Prostate gland (tissue), 2 donors: ENCODE data around the gene CADM3. TPM values are rescaled to one million over a fixed set of nuclear protein-coding genes. Genes with fewer than 3 reads are reported as not detected.

ENCODE experiments used
- DNase-seq: peaks from one replicate; pipeline ENCODE4 v3.0.0-alpha.2; 2019; ENCODE audit warnings: low spot score
- H3K27ac ChIP-seq, 2 donors: fragments of 200-600 bp; sonication (generic); 2 replicates each; pipeline ENCODE4 v1.5.1; 2017 to 2019
- H3K27me3 ChIP-seq: fragments of 200-600 bp; sonication (generic); replicated peaks from 2 replicates; pipeline ENCODE4 v1.5.1; 2019; ENCODE audit not compliant: insufficient read depth
- H3K36me3 ChIP-seq, 2 donors: fragments of 200-600 bp; sonication (generic); 1 replicate in 1 of 2; 2 replicates in 1 of 2; pipeline versions ENCODE4 v1.5.1 to v1.8.1; 2017 to 2019
- H3K4me1 ChIP-seq: fragments of 200-600 bp; sonication (generic); replicated peaks from 2 replicates; pipeline ENCODE4 v1.5.1; 2019
- H3K4me3 ChIP-seq, 2 donors: fragments of 200-600 bp; sonication (generic); 2 replicates each; pipeline ENCODE4 v1.5.1; 2017 to 2019
- H3K9me3 ChIP-seq: fragments of 200-600 bp; sonication (generic); 2 replicates; pipeline ENCODE4 v1.5.1; 2017
- POLR2A ChIP-seq: fragments of 450-650 bp; IDR thresholded peaks from one replicate; pipeline ENCODE4 v1.6.1; 2016; ENCODE audit warnings: antibody characterized with exemption, mild to moderate bottlenecking
- POLR2AphosphoS5 ChIP-seq: sonication (generic); formaldehyde crosslinking; IDR thresholded peaks from one replicate; pipeline ENCODE4 v1.6.1; 2017; ENCODE audit warnings: antibody characterized with exemption
- WGBS: methylation state at CpG from one replicate; pipeline ENCODE4 v1.1.5; 2018; 5-methylcytosine and 5-hydroxymethylcytosine counted together
- intact Hi-C: fragments of 100-400 bp; cut with DNase I; formaldehyde crosslinking; loops from one replicate; pipeline ENCODE4 v1.14.2; 2022
- total RNA-seq, 2 donors: library from RNA; depleted of rRNA; stranded (reverse); fragments of >200 nt; gene quantifications; one replicate each; pipeline ENCODE4 v1.1.0, GENCODE V29; 2016
- TF ChIP-seq, protein P1 (sequence below), 4 experiments: fragments of 200-600 bp in 2 of 4; fragments of 450-650 bp in 2 of 4; sonication (generic) in 2 of 4; IDR thresholded peaks; 1 replicate in 3 of 4; 2 replicates in 1 of 4; pipeline ENCODE4 v1.5.1; 2016 to 2019; ENCODE audit warnings: antibody characterized with exemption in 4 of 4, mild to moderate bottlenecking in 2 of 4, moderate library complexity in 2 of 4

Gene CADM3
- total RNA-seq, 2 donors from 2014 or later, result 0.23 to 4.7 TPM

DNA sequence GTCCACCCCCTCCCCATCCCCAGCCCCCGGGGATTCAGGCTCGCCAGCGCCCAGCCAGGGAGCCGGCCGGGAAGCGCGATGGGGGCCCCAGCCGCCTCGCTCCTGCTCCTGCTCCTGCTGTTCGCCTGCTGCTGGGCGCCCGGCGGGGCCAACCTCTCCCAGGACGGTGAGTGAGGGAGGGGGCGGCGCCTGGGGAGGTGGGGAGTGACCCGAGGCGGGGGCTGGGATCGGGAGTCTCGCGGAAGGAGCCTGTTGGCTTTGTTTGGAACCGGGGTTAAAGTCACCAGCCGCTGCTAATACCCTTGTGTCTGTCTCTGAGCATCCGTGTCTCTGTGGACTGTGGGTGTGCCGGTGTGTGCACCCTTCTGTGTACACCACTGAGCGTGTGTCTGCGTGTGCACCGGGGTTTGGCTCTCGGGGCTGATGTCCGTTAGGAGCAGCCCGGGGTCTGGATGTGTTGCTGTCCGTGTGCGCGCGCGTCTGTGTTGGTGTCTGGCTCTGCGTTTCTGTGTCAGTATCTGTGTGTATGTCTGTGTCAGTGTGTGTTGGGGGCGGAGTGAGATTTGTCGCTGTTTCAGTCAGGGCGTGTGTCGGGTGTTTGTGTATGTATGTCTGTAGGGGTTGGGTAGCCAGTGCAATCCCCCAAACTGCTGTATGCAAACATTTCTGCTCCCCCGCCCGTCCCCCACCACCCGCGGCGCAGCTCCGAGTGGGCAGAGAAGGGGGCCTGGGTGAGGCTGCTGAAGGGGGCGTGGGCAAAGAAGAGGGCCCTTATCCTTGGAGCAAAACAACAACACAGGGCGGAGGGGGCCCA lies 480 bp downstream of the CADM3 start:
- Histone ChIP-seq H3K4me3 (peak overlapping the region in 1 of 2 donors; percentile 5), H3K27ac (no peak overlapping the region), H3K4me1 (no peaks in the 10 kb centered on the region), H3K9me3 (no peaks in the 10 kb centered on the region), H3K27me3 (peaks cover 14% of the 10 kb centered on the region), H3K36me3 (no peaks in the 10 kb centered on the region)
- 2% methylated on average over 49 of the region's 49 CpGs for WGBS
- TF ChIP-seq POLR2A, result no peak
- no peak for TF ChIP-seq POLR2AphosphoS5
- intact Hi-C loops, result no loop called here
- DNase-seq, result no peak

DNA sequence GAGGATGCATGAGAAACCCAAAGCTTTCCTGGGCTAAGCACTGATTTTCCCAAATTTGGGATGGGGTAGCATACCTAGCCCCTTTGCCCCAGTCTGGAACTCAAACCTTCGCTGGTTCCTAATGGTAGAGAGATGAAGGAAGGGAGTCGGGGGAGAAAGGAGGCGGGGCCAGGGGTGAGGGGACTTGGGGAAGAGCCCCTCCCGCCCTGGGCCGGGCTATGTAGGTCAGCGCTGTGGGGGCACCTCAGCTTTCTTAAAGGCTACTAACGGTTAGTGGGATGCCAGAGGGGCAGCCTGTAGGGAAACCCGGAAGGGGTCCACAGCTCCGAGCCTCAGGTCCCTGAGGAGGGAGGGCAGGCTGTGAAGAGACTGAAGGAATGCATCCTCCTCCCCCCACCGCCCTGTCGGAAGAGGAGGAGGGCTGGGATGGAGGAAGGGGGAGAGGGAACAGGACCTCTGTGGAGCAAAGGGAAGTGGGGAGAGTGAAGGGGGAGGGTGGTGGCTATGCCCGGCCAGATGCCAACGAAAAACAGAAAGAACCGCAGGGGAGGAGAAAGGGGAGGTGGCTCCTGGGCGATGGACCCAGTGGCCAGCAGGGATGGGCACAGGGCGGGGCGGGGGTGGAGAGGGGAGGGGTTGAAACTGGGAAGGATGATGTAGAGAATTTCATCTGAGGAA lies 1.3 kb downstream of the CADM3 start:
- Histone ChIP-seq H3K27me3 (peaks cover 14% of the 10 kb centered on the region), H3K9me3 (no peaks in the 10 kb centered on the region), H3K27ac (no peak overlapping the region), H3K4me3 (no peak overlapping the region), H3K4me1 (no peaks in the 10 kb centered on the region), H3K36me3 (no peaks in the 10 kb centered on the region)
- TF ChIP-seq, protein P1, sequence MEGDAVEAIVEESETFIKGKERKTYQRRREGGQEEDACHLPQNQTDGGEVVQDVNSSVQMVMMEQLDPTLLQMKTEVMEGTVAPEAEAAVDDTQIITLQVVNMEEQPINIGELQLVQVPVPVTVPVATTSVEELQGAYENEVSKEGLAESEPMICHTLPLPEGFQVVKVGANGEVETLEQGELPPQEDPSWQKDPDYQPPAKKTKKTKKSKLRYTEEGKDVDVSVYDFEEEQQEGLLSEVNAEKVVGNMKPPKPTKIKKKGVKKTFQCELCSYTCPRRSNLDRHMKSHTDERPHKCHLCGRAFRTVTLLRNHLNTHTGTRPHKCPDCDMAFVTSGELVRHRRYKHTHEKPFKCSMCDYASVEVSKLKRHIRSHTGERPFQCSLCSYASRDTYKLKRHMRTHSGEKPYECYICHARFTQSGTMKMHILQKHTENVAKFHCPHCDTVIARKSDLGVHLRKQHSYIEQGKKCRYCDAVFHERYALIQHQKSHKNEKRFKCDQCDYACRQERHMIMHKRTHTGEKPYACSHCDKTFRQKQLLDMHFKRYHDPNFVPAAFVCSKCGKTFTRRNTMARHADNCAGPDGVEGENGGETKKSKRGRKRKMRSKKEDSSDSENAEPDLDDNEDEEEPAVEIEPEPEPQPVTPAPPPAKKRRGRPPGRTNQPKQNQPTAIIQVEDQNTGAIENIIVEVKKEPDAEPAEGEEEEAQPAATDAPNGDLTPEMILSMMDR (IDR thresholded peaks at IDR 0.05), result no peak
- no peak for TF ChIP-seq POLR2AphosphoS5
- no peak for TF ChIP-seq POLR2A
- intact Hi-C loops, result no loop called here
- 2% methylated on average over 17 of the region's 17 CpGs for WGBS
- no peak for DNase-seq

DNA sequence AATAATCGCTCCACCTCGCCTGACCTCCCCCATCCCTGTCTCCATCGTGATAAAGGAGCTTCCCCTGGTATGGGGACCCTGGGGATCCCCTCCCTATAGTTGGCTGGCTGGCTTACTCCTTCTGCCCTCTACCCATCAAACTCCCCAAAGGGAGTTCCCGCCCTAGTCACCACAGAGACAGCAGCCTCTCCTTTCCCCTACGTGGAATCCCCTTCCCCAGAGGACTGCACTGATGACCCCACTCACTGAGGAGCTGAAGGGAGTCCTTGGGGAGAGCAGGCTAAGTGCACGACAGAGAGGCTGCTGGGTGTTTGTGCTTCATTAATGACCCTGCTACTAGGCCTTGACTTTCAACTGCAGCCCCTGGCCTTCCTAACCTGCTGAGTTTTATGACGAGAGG lies 1.9 kb downstream of the CADM3 start:
- 28% methylated on average over 7 of the region's 7 CpGs for WGBS
- Histone ChIP-seq H3K4me3 (no peak overlapping the region), H3K27ac (no peak overlapping the region), H3K36me3 (no peaks in the 10 kb centered on the region), H3K4me1 (no peaks in the 10 kb centered on the region), H3K27me3 (peaks cover 14% of the 10 kb centered on the region), H3K9me3 (no peaks in the 10 kb centered on the region)
- TF ChIP-seq POLR2AphosphoS5 (no peak), POLR2A (no peak)
- TF ChIP-seq, protein P1 (IDR thresholded peaks at IDR 0.05), result no peak
- intact Hi-C loops, result no loop called here
- DNase-seq, result no peak

DNA sequence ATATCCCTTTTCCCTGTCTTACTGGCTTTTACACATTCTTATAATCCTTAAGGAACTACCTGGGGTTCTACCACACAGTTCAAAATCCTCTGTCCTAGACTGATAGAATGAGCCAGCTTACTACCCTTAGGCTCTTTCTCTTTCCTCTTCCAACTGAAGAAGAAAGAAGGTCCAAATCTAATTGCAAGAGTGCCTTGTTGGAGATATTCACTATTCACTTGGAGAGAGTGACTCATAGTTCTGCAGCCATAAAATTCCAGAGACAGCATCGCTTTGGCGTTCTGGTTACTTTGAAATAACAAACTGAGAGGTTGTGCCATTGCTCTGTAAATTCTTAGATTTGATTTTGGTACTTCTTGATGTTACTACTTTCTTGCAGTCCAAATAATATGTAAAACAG lies 4.2 kb downstream of the CADM3 start:
- peaks cover 12% of the 10 kb centered on the region for H3K27me3 ChIP-seq
- no peak overlapping the region for H3K4me3 ChIP-seq
- no peak overlapping the region for H3K27ac ChIP-seq
- no peaks in the 10 kb centered on the region for H3K36me3 ChIP-seq
- no peaks in the 10 kb centered on the region for H3K4me1 ChIP-seq
- no peak for DNase-seq
- H3K9me3 ChIP-seq, result no peaks in the 10 kb centered on the region
- 69% methylated on average over 2 of the region's 2 CpGs for WGBS
- TF ChIP-seq POLR2AphosphoS5 (no peak), POLR2A (no peak)
- TF ChIP-seq, protein P1 (IDR thresholded peaks at IDR 0.05), result no peak
- intact Hi-C loops, result no loop called here

DNA sequence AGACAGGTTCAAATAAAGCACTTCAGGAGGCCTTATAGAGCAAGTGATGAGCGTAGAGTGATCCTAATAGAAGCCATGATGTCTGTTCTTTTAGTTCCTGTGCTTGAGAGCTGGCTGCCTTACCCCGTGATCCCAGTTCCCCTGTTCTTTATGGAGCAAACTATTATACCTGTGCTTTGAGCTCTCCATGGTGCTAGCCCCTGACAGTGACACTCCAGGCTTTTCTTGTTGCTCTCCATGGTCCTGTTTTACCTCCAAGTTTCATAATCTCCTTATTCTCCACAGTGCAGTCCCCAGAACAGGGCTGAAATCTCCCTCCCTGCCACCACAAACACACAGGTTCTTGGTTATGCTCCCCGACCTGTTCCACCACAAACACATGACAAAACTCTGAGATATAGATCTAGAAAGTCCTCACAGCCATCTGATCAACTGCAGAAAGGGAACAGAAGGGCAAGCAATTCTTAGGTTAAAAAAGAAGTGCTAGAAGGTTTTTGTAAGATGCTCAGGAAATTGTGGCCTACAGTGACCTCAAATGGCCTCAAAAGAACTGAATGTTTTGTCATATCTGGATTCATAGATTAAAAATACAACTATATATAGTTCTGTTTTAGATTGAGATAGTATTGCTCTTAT lies 6.0 kb downstream of the CADM3 start:
- H3K9me3 ChIP-seq, result no peaks in the 10 kb centered on the region
- H3K27me3 ChIP-seq, result peaks cover 13% of the 10 kb centered on the region
- TF ChIP-seq POLR2AphosphoS5 (peak; percentile 24), POLR2A (no peak)
- TF ChIP-seq, protein P1 (IDR thresholded peaks at IDR 0.05), result no peak
- DNase-seq, result peak; percentile 25
- H3K4me1 ChIP-seq, result no peaks in the 10 kb centered on the region
- H3K4me3 ChIP-seq, result no peak overlapping the region
- H3K27ac ChIP-seq, result no peak overlapping the region
- intact Hi-C loops, result no loop called here
- H3K36me3 ChIP-seq, result no peaks in the 10 kb centered on the region
- 6% methylated on average over 3 of the region's 3 CpGs for WGBS
